CD4-positive, alpha-beta T cell (primary cell): ENCODE data around the gene HIPK2. TPM values are rescaled to one million over a fixed set of nuclear protein-coding genes. Genes with fewer than 3 reads are reported as not detected.

Source experiments
- ATAC-seq: fragments of 200-7000 bp; cut with Tn5 transposase; one replicate; pipeline ENCODE4 v1.10.0; 2022; ENCODE audit warnings: mild to moderate bottlenecking; ENCODE audit not compliant: poor library complexity
- CTCF ChIA-PET: fragments of 350-600 bp; sonication (Branson Sonifier 250); formaldehyde crosslinking; loops from one replicate; lab custom pipeline; 2021; ENCODE audit warnings: antibody characterized with exemption, inconsistent platforms; lab: Charles Lee
- POLR2A ChIA-PET: fragments of 350-600 bp; sonication (Branson Sonifier 250); formaldehyde crosslinking; loops from one replicate; lab custom pipeline; 2021; ENCODE audit warnings: antibody characterized with exemption, inconsistent platforms; lab: Charles Lee
- DNase-seq, 14 experiments: peaks; one replicate each; pipeline ENCODE4 v3.0.0-alpha.2; 2013 to 2020; ENCODE audit warnings: mixed read lengths in 2 of 14
- H3K27ac ChIP-seq, 2 donors: one replicate each; pipeline versions ENCODE4 v1.5.1 to v1.7.0; 2013; ENCODE audit warnings: low read length in 2 of 2, low read depth in 1 of 2, mild to moderate bottlenecking in 1 of 2
- H3K27me3 ChIP-seq, 2 experiments: 1 replicate in 1 of 2; 2 replicates in 1 of 2; pipeline versions ENCODE4 v1.6.1 to v1.7.0; 2013; ENCODE audit warnings: low read length in 2 of 2, control low read depth in 1 of 2, mild to moderate bottlenecking in 1 of 2, moderate library complexity in 1 of 2; ENCODE audit not compliant: insufficient read depth in 2 of 2, control insufficient read depth in 1 of 2
- H3K36me3 ChIP-seq: one replicate; pipeline ENCODE4 v1.6.1; 2013; ENCODE audit warnings: low read length, control low read depth; ENCODE audit not compliant: insufficient read depth
- H3K4me1 ChIP-seq: one replicate; pipeline ENCODE4 v1.6.1; 2013; ENCODE audit warnings: low read length, control low read depth; ENCODE audit not compliant: insufficient read depth
- H3K4me3 ChIP-seq: one replicate; pipeline ENCODE4 v1.5.1; 2013; ENCODE audit warnings: mild to moderate bottlenecking, low read length, moderate library complexity
- H3K9me3 ChIP-seq, 2 experiments: 1 replicate in 1 of 2; 2 replicates in 1 of 2; pipeline versions ENCODE4 v1.6.1 to v1.7.0; 2013; ENCODE audit warnings: low read length in 2 of 2, mild to moderate bottlenecking in 2 of 2, control low read depth in 1 of 2, moderate library complexity in 1 of 2; ENCODE audit not compliant: control insufficient read depth in 1 of 2, insufficient read depth in 1 of 2
- H3K27ac Mint-ChIP-seq: one replicate; pipeline ENCODE4 v1.8.0; 2020; ENCODE audit warnings: mixed read lengths
- H3K27me3 Mint-ChIP-seq: one replicate; pipeline ENCODE4 v1.8.0; 2021; ENCODE audit warnings: mixed read lengths
- H3K36me3 Mint-ChIP-seq: one replicate; pipeline ENCODE4 v1.8.0; 2021; ENCODE audit warnings: low read depth, mixed read lengths
- H3K4me1 Mint-ChIP-seq: one replicate; pipeline ENCODE4 v1.8.0; 2021; ENCODE audit warnings: low read depth, mixed read lengths
- H3K4me3 Mint-ChIP-seq: one replicate; pipeline ENCODE4 v1.8.0; 2020; ENCODE audit warnings: mild to moderate bottlenecking, mixed read lengths
- H3K9me3 Mint-ChIP-seq: one replicate; pipeline ENCODE4 v1.8.0; 2020; ENCODE audit warnings: mixed read lengths
- CTCF ChIP-seq: fragments of 200-600 bp; IDR thresholded peaks from one replicate; pipeline ENCODE4 v1.8.0; 2022; ENCODE audit warnings: antibody characterized with exemption, mild to moderate bottlenecking
- intact Hi-C, 2 experiments: fragments of 100-400 bp; cut with DNase I in 1 of 2; cut with micrococcal nuclease in 1 of 2; formaldehyde crosslinking; loops; one replicate each; pipeline versions ENCODE4 v1.15.1 to v1.9.0; 2023 to 2025; cut with DNase I, micrococcal nuclease
- total RNA-seq, 174 experiments: library from RNA in 2 of 174; stranded (reverse) in 2 of 174; gene quantifications; one replicate each; pipeline ENCODE4 v1.2.3 and lab custom pipeline; 2021 to 2026

HIPK2 gene
- total RNA-seq, 2 experiments from 2014 or later: 36.5 to 37.0 TPM

- H3K4me3 ChIP-seq: no peak overlapping the region
- H3K27me3 ChIP-seq: no peaks in the 10 kb centered on the region
- no peak overlapping the region for H3K27ac ChIP-seq
- H3K4me3 Mint-ChIP-seq: no peak overlapping the region
- no peaks in the 10 kb centered on the region for H3K36me3 ChIP-seq
- ATAC-seq: no peak
- POLR2A ChIA-PET: interaction anchor here (1.1 kb wide), 1 partner anchor 118 kb away, joined by 3 read pairs; no protein-coding TSS in a partner anchor
- no peak for DNase-seq
- CTCF ChIA-PET: interaction anchor here (0.8 kb wide), 1 partner anchor 20 kb away, joined by 3 read pairs; no protein-coding TSS in a partner anchor
- H3K36me3 Mint-ChIP-seq: no peaks in the 10 kb centered on the region
- intact Hi-C loops: no loop called here
- H3K9me3 ChIP-seq: peaks cover 1 to 11% of the 10 kb centered on the region in 2 experiments
- no peaks in the 10 kb centered on the region for H3K4me1 ChIP-seq
- no peaks in the 10 kb centered on the region for H3K4me1 Mint-ChIP-seq
- no peaks in the 10 kb centered on the region for H3K9me3 Mint-ChIP-seq
- no peak overlapping the region for H3K27ac Mint-ChIP-seq
- H3K27me3 Mint-ChIP-seq: no peaks in the 10 kb centered on the region
- TF ChIP-seq CTCF: no peak
Measured at GRCh38 chr7:139808427-139808826, 30.6 kb upstream of the HIPK2 start.

GRCh38 chr7:139807009-139807408 is 29.2 kb upstream of the HIPK2 start:
- H3K27ac ChIP-seq: no peak overlapping the region
- H3K27me3 ChIP-seq: no peaks in the 10 kb centered on the region
- no peak overlapping the region for H3K4me3 ChIP-seq
- Mint-ChIP-seq H3K4me3 (no peak overlapping the region), H3K27me3 (no peaks in the 10 kb centered on the region), H3K9me3 (peaks cover 5% of the 10 kb centered on the region), H3K4me1 (no peaks in the 10 kb centered on the region), H3K27ac (no peak overlapping the region), H3K36me3 (peaks cover 5% of the 10 kb centered on the region)
- TF ChIP-seq CTCF: no peak
- no peaks in the 10 kb centered on the region for H3K4me1 ChIP-seq
- H3K9me3 ChIP-seq: peaks cover 4 to 12% of the 10 kb centered on the region in 2 experiments
- ChIA-PET POLR2A (no interaction called here), CTCF (no interaction called here)
- intact Hi-C loops: no loop called here
- ATAC-seq: no peak
- no peaks in the 10 kb centered on the region for H3K36me3 ChIP-seq
- no peak for DNase-seq

- DNase-seq (no peak), ATAC-seq (no peak)
- H3K36me3 ChIP-seq: no peaks in the 10 kb centered on the region
- H3K9me3 ChIP-seq: peaks cover 4 to 12% of the 10 kb centered on the region in 2 experiments
- no peaks in the 10 kb centered on the region for H3K4me1 Mint-ChIP-seq
- H3K27ac ChIP-seq: no peak overlapping the region
- H3K4me3 Mint-ChIP-seq: no peak overlapping the region
- TF ChIP-seq CTCF: no peak
- H3K4me1 ChIP-seq: no peaks in the 10 kb centered on the region
- H3K4me3 ChIP-seq: no peak overlapping the region
- H3K27ac Mint-ChIP-seq: no peak overlapping the region
- peaks cover 5% of the 10 kb centered on the region for H3K9me3 Mint-ChIP-seq
- ChIA-PET POLR2A (no interaction called here), CTCF (no interaction called here)
- intact Hi-C loops: no loop called here
- H3K27me3 Mint-ChIP-seq: no peaks in the 10 kb centered on the region
- no peaks in the 10 kb centered on the region for H3K27me3 ChIP-seq
- H3K36me3 Mint-ChIP-seq: peaks cover 5% of the 10 kb centered on the region
Measured at GRCh38 chr7:139804571-139804970, 26.8 kb upstream of the HIPK2 start.
